K562 (cell line): ENCODE data around the gene SLC22A1. TPM values are rescaled to one million over a fixed set of nuclear protein-coding genes. Genes with fewer than 3 reads are reported as not detected.

ENCODE experiments used
- ATAC-seq: fragments of 200-7000 bp; cut with Tn5 transposase; 3 replicates; pipeline ENCODE4 v1.9.1; 2020; ENCODE audit warnings: moderate library complexity
- BruUV-seq: library from RNA; stranded (reverse); fragments of 400-500 nt; replicated peaks from 2 replicates; lab custom pipeline; 2021; lab: Mats Ljungman, UMichigan
- CTCF ChIA-PET: fragments of 300-600 bp; formaldehyde crosslinking; extraction: SDS; loops from one replicate; lab custom pipeline; 2021; ENCODE audit warnings: low intra/inter-chr PET ratio; lab: Yijun Ruan, JAX
- POLR2A ChIA-PET: fragments of 300-600, 350-650 bp; sonication (Branson Sonifier 250); formaldehyde crosslinking; extraction: SDS; loops from one replicate; lab custom pipeline; 2021; ENCODE audit warnings: antibody characterized with exemption, inconsistent platforms; lab: Yijun Ruan, JAX
- DNase-seq, 4 experiments: peaks; one replicate each; pipeline versions ENCODE4 v3.0.0 to v3.0.0-alpha.2; 2011 to 2018; ENCODE audit warnings: low spot score in 3 of 4, mixed read lengths in 3 of 4; ENCODE audit errors: extremely low read depth in 1 of 4
- FAIRE-seq: peaks from 2 replicates; lab custom pipeline; 2011; peaks lifted over from hg19 to GRCh38; lab: Jason Lieb, UNC
- H2AFZ ChIP-seq: 2 replicates; pipeline ENCODE4 v1.6.0; 2011; ENCODE audit warnings: low read depth, low read length, control low read depth, inconsistent platforms
- H3K27ac ChIP-seq: fragments of 200-600 bp; 3 replicates; pipeline ENCODE4 v1.8.0; 2011; ENCODE audit warnings: low read depth, mild to moderate bottlenecking, control low read depth, inconsistent platforms, low read length, moderate library complexity, mixed read lengths; ENCODE audit errors: extremely low read depth
- H3K27me3 ChIP-seq, 2 experiments: fragments of 300-600 bp in 1 of 2; 2 replicates in 1 of 2; 3 replicates in 1 of 2; pipeline versions ENCODE4 v1.6.0 to v1.8.0; 2011; ENCODE audit warnings: inconsistent platforms in 2 of 2, low read length in 2 of 2, mild to moderate bottlenecking in 1 of 2, mixed read lengths in 1 of 2, moderate library complexity in 1 of 2; ENCODE audit not compliant: control insufficient read depth in 2 of 2, insufficient read depth in 2 of 2
- H3K36me3 ChIP-seq: fragments of 300-600 bp; 3 replicates; pipeline ENCODE4 v1.8.0; 2011; ENCODE audit warnings: mild to moderate bottlenecking, low read length, inconsistent platforms; ENCODE audit not compliant: control insufficient read depth, insufficient read depth
- H3K4me1 ChIP-seq, 2 experiments: fragments of 200-600 bp in 1 of 2; replicated peaks in 1 of 2; 2 replicates in 1 of 2; 3 replicates in 1 of 2; pipeline versions ENCODE4 v1.5.1 to v1.8.0; 2011; ENCODE audit warnings: inconsistent platforms in 2 of 2, low read length in 2 of 2, mild to moderate bottlenecking in 1 of 2, mixed read lengths in 1 of 2, moderate library complexity in 1 of 2; ENCODE audit not compliant: control insufficient read depth in 2 of 2, insufficient read depth in 2 of 2
- H3K4me2 ChIP-seq: 2 replicates; pipeline ENCODE4 v1.6.1; 2011; ENCODE audit warnings: low read length, control low read depth, inconsistent platforms, mixed read lengths; ENCODE audit not compliant: insufficient read depth
- H3K4me3 ChIP-seq: fragments of 200-600 bp; sonication (generic), shearing (Covaris generic); 2 replicates; pipeline ENCODE4 v1.5.1; 2016; ENCODE audit warnings: control low read depth, inconsistent platforms
- H3K79me2 ChIP-seq: fragments of 200-600 bp; 3 replicates; pipeline ENCODE4 v1.8.0; 2011; ENCODE audit warnings: low read length, inconsistent platforms; ENCODE audit not compliant: control insufficient read depth, insufficient read depth
- H3K9ac ChIP-seq, 2 experiments: 2 replicates each; pipeline versions ENCODE4 v1.6.0 to v1.6.1; 2011; ENCODE audit warnings: low read depth in 2 of 2, low read length in 2 of 2, control low read depth in 1 of 2, inconsistent platforms in 1 of 2, mild to moderate bottlenecking in 1 of 2, mixed read lengths in 1 of 2; ENCODE audit not compliant: insufficient read depth in 1 of 2
- H3K9me1 ChIP-seq: one replicate; pipeline ENCODE4 v1.6.0; 2011; ENCODE audit warnings: inconsistent platforms, mild to moderate bottlenecking, low read length, moderate library complexity; ENCODE audit not compliant: control insufficient read depth, insufficient read depth
- H3K9me3 ChIP-seq: replicated peaks from 2 replicates; pipeline ENCODE4 v1.5.1; 2011; ENCODE audit warnings: low read depth, low read length, inconsistent platforms; ENCODE audit not compliant: control insufficient read depth, insufficient read depth
- H4K20me1 ChIP-seq: replicated peaks from 2 replicates; pipeline ENCODE4 v1.6.1; 2011; ENCODE audit warnings: low read length, inconsistent platforms, mixed read lengths; ENCODE audit not compliant: control insufficient read depth, insufficient read depth
- ADNP ChIP-seq: fragments of 200-800 bp; sonication (Bioruptor generic); IDR thresholded peaks from 2 replicates; pipeline ENCODE4 v1.6.1; 2016; ENCODE audit warnings: missing genetic modification characterization, missing compliant biosample characterization
- ATF4 ChIP-seq: fragments of 450-650 bp; formaldehyde crosslinking; IDR thresholded peaks from 2 replicates; pipeline ENCODE4 v1.4.0; 2022; ENCODE audit warnings: mild to moderate bottlenecking, moderate library complexity
- BCL6 ChIP-seq: fragments of 250-450 bp; sonication (Bioruptor Pico); IDR thresholded peaks from 2 replicates; pipeline ENCODE4 v1.4.0; 2020
- CBX3 ChIP-seq, 2 experiments: IDR thresholded peaks; 1 replicate in 1 of 2; 2 replicates in 1 of 2; pipeline ENCODE4 v1.6.1; 2012; ENCODE audit warnings: inconsistent platforms in 2 of 2, low read length in 2 of 2, borderline replicate concordance in 1 of 2, control low read depth in 1 of 2
- DEAF1 ChIP-seq: fragments of 450-650 bp; formaldehyde crosslinking; IDR thresholded peaks from 2 replicates; pipeline ENCODE4 v1.4.0; 2020; ENCODE audit warnings: mild to moderate bottlenecking, moderate library complexity
- ETV1 ChIP-seq: fragments of 450-650 bp; conservative IDR thresholded peaks from 2 replicates; pipeline ENCODE4 v1.6.1; 2016; ENCODE audit warnings: missing genetic modification characterization, control low read depth, low read depth, missing compliant biosample characterization
- HDAC3 ChIP-seq: fragments of 450-650 bp; IDR thresholded peaks from 2 replicates; pipeline ENCODE4 v1.6.1; 2018; ENCODE audit warnings: borderline replicate concordance, mild to moderate bottlenecking, moderate library complexity; ENCODE audit not compliant: partially characterized antibody
- OTX1 ChIP-seq: fragments of 450-650 bp; formaldehyde crosslinking; IDR thresholded peaks from 2 replicates; pipeline ENCODE4 v1.4.0; 2022; ENCODE audit warnings: mild to moderate bottlenecking
- SIN3A ChIP-seq, 2 experiments: fragments of 150-350 bp in 1 of 2; IDR thresholded peaks; 2 replicates each; pipeline ENCODE4 v1.6.1; 2011 to 2016; ENCODE audit warnings: borderline replicate concordance in 2 of 2, low read depth in 2 of 2, low read length in 2 of 2, mild to moderate bottlenecking in 2 of 2, moderate library complexity in 2 of 2; ENCODE audit not compliant: control insufficient read depth in 1 of 2
- SMAD3 ChIP-seq: fragments of 450-650 bp; formaldehyde crosslinking; conservative IDR thresholded peaks from 2 replicates; pipeline ENCODE4 v1.4.0; 2020; ENCODE audit warnings: mild to moderate bottlenecking
- SMAD4 ChIP-seq: fragments of 250-450 bp; sonication (Bioruptor Pico); conservative IDR thresholded peaks from 2 replicates; pipeline ENCODE4 v1.8.0; 2021; ENCODE audit warnings: inconsistent platforms, mild to moderate bottlenecking, moderate library complexity
- SNAPC5 ChIP-seq: fragments of 250-450 bp; sonication (Bioruptor Pico); IDR thresholded peaks from 2 replicates; pipeline ENCODE4 v1.8.0; 2021; ENCODE audit warnings: moderate library complexity, mild to moderate bottlenecking, inconsistent platforms
- SP2 ChIP-seq: IDR thresholded peaks from 2 replicates; pipeline ENCODE4 v1.6.1; 2011; ENCODE audit warnings: mild to moderate bottlenecking, low read depth, low read length, moderate library complexity; ENCODE audit not compliant: poor library complexity, severe bottlenecking; ENCODE audit errors: extremely low read depth
- VEZF1 ChIP-seq: fragments of 200-800 bp; sonication (Bioruptor generic); IDR thresholded peaks from 2 replicates; pipeline ENCODE4 v1.6.1; 2017; ENCODE audit warnings: missing genetic modification characterization, missing compliant biosample characterization
- ZBTB43 ChIP-seq: sonication (generic); formaldehyde crosslinking; IDR thresholded peaks from 2 replicates; pipeline ENCODE4 v1.8.0; 2023; ENCODE audit warnings: mild to moderate bottlenecking, missing genetic modification reagents
- ZNF232 ChIP-seq: sonication (generic); formaldehyde crosslinking; IDR thresholded peaks from 2 replicates; pipeline ENCODE4 v1.8.0; 2022; ENCODE audit warnings: mild to moderate bottlenecking, missing genetic modification reagents
- ZNF764 ChIP-seq: fragments of 250-450 bp; sonication (Bioruptor Pico); IDR thresholded peaks from 2 replicates; pipeline ENCODE4 v1.4.0; 2020; ENCODE audit warnings: low read depth, mild to moderate bottlenecking, moderate library complexity
- WGBS: fragments of 100-300 bp; shearing (Covaris generic); methylation state at CpG from one replicate; pipeline ENCODE4 v1.1.6; 2016; ENCODE audit warnings: low coverage, mixed read lengths; ENCODE audit not compliant: insufficient coverage; ENCODE audit errors: missing lambda C conversion rate; 5-methylcytosine and 5-hydroxymethylcytosine counted together
- in situ Hi-C: fragments of 300-500 bp; cut with MboI; formaldehyde crosslinking; loops from 4 replicates; pipeline ENCODE4 v1.15.0; 2018; ENCODE audit warnings: inconsistent platforms, mixed read lengths
- intact Hi-C: fragments of 100-400 bp; cut with micrococcal nuclease; formaldehyde crosslinking; loops from 2 replicates; pipeline ENCODE4 v1.14.2; 2022
- polyA plus RNA-seq, 8 experiments: library from polyadenylated mRNA; depleted of rRNA in 4 of 8; stranded (reverse) in 5 of 8; unstranded in 3 of 8; fragments of >200 nt; fragmentation: Nextera tagmentation in 2 of 8; fragmentation: Illumina TruSeq in 1 of 8; extraction: Ambion mirVana in 2 of 8; extraction: Trizol in 1 of 8; gene quantifications; 2 replicates each; pipeline versions ENCODE4 v1.2.1 to v1.2.3, GENCODE V29; 2011 to 2014; ENCODE audit warnings: inconsistent platforms in 1 of 8, missing spikeins in 1 of 8
- total RNA-seq, 7 experiments: library from RNA; depleted of rRNA in 6 of 7; stranded (reverse); fragments of >200 nt in 6 of 7; fragmentation: Illumina TruSeq in 2 of 7; extraction: Trizol in 2 of 7; gene quantifications; 2 replicates each; pipeline versions ENCODE4 v1.2.1 to v1.2.3, GENCODE V29; 2011 to 2021; ENCODE audit warnings: low replicate concordance in 1 of 7

Gene SLC22A1
- total and polyA plus RNA-seq, 9 of the 15 experiments (the other 6 are each of a cell fraction or from before 2014, with no cell fraction given), result 0.11 to 0.60 (median 0.26) TPM; not detected in 4

GRCh38 chr6:160124605-160125004 lies 3.0 kb downstream of the SLC22A1 start:
- no peak overlapping the region for H3K4me3 ChIP-seq
- 3% methylated on average over 5 of the region's 5 CpGs for WGBS
- ChIA-PET POLR2A (no interaction called here), CTCF (interaction anchor here (0.6 kb wide), 1 partner anchor 32 kb away, joined by 4 read pairs; no protein-coding TSS in a partner anchor)
- no peak for DNase-seq
- ATAC-seq, result no peak
- H3K27ac ChIP-seq, result no peak overlapping the region
- no peaks in the 10 kb centered on the region for H3K9me1 ChIP-seq
- intact Hi-C loops (no loop called here), in situ Hi-C loops (no loop called here)
- no peak overlapping the region for H2AFZ ChIP-seq
- H3K27me3 ChIP-seq, result peaks cover 10 to 27% of the 10 kb centered on the region in 2 experiments; a peak in 3 of 5 replicates
- H3K4me1 ChIP-seq, result peaks cover 0 to 3% of the 10 kb centered on the region in 2 experiments; a peak in 3 of 5 replicates
- H3K9ac ChIP-seq, result no peak overlapping the region; a peak in 1 of 4 replicates
- no TSS peak for BruUV-seq
- no peaks in the 10 kb centered on the region for H3K9me3 ChIP-seq
- H3K79me2 ChIP-seq, result no peaks in the 10 kb centered on the region
- H3K36me3 ChIP-seq, result no peaks in the 10 kb centered on the region
- no peak overlapping the region for H3K4me2 ChIP-seq
- no peak for TF ChIP-seq HDAC3
- no peak for TF ChIP-seq ZNF764 (CRISPR knock-in tag)
- TF ChIP-seq SIN3A (IDR thresholded peaks at IDR 0.05; ENCODE audit: borderline replicate concordance in 2 of 2, control insufficient read depth in 1 of 2, low read depth in 2 of 2, low read length in 2 of 2), result no peak
- TF ChIP-seq ZNF232 (CRISPR knock-in tag), result no peak
- TF ChIP-seq ADNP (tag), result no peak
- TF ChIP-seq SNAPC5 (CRISPR knock-in tag), result no peak
- TF ChIP-seq DEAF1 (CRISPR knock-in tag), result no peak
- no peak for TF ChIP-seq VEZF1 (CRISPR knock-in tag)
- no peak for TF ChIP-seq SMAD3 (CRISPR knock-in tag)
- TF ChIP-seq SMAD4 (CRISPR knock-in tag), result no peak
- no peak for TF ChIP-seq ATF4 (CRISPR knock-in tag)
- no peak for TF ChIP-seq ZBTB43 (CRISPR knock-in tag)
- TF ChIP-seq CBX3 (IDR thresholded peaks at IDR 0.05; ENCODE audit: borderline replicate concordance in 1 of 2, low read length in 2 of 2), result no peak
- TF ChIP-seq ETV1 (tag), result no peak
- TF ChIP-seq OTX1 (CRISPR knock-in tag), result no peak
- no peak for TF ChIP-seq SP2
- no peak for TF ChIP-seq BCL6 (CRISPR knock-in tag)
- no peak for FAIRE-seq
- no peaks in the 10 kb centered on the region; the same call in 1 of the 2 replicates for H4K20me1 ChIP-seq
